ENCODE measurements around the gene GOLGA6L24. TPM values are rescaled to one million over a fixed set of nuclear protein-coding genes. Genes with fewer than 3 reads are reported as not detected.
"Not testable (repeated sequence)": the region's sequence is repeated elsewhere in the genome, so short reads cannot be mapped to it uniquely, and the experiment has no call there.

Gene GOLGA6L24
- total RNA-seq = not detected in 2 replicates

GRCh38 chr15:28357984-28358383, at the start of gene GOLGA6L24:
Gene GOLGA6L24 (minus strand): TSS chr15:28358084. CDS start chr15:28358023, 61 bp downstream.
- not testable (repeated sequence) for H3K36me3 ChIP-seq (ENCODE audit: insufficient read depth, low read length); H3K27ac ChIP-seq (ENCODE audit: low read depth, low read length); DNase-seq (ENCODE audit: insufficient read length, low spot score, missing footprints); H2AFZ ChIP-seq (ENCODE audit: low read length); H3K4me1 ChIP-seq (ENCODE audit: insufficient read depth, low read length); H3K9me3 ChIP-seq (ENCODE audit: low read depth, low read length); H4K20me1 ChIP-seq (ENCODE audit: insufficient read depth, low read length); H3K27me3 ChIP-seq (ENCODE audit: insufficient read depth, low read length); H3K4me3 ChIP-seq (ENCODE audit: insufficient read depth, low read length); H3K4me2 ChIP-seq (ENCODE audit: insufficient read depth, low read length); H3K79me2 ChIP-seq (ENCODE audit: insufficient read depth, low read length)

- H3K4me2 ChIP-seq (ENCODE audit: insufficient read depth, low read length); H3K4me1 ChIP-seq (ENCODE audit: insufficient read depth, low read length); H3K4me3 ChIP-seq (ENCODE audit: insufficient read depth, low read length); H2AFZ ChIP-seq (ENCODE audit: low read length); H3K27me3 ChIP-seq (ENCODE audit: insufficient read depth, low read length); H3K9me3 ChIP-seq (ENCODE audit: low read depth, low read length); H4K20me1 ChIP-seq (ENCODE audit: insufficient read depth, low read length); H3K27ac ChIP-seq (ENCODE audit: low read depth, low read length); H3K79me2 ChIP-seq (ENCODE audit: insufficient read depth, low read length); DNase-seq (ENCODE audit: insufficient read length, low spot score, missing footprints); H3K36me3 ChIP-seq (ENCODE audit: insufficient read depth, low read length): not testable (repeated sequence)
Observed at GRCh38 chr15:28402774-28403435, 45.0 kb upstream of the GOLGA6L24 start.

GRCh38 chr15:28396022-28396421, 38.1 kb upstream of the GOLGA6L24 start:
- not testable (repeated sequence) for H3K27ac ChIP-seq (ENCODE audit: low read depth, low read length); DNase-seq (ENCODE audit: insufficient read length, low spot score, missing footprints); H3K27me3 ChIP-seq (ENCODE audit: insufficient read depth, low read length); H4K20me1 ChIP-seq (ENCODE audit: insufficient read depth, low read length); H3K4me1 ChIP-seq (ENCODE audit: insufficient read depth, low read length); H3K4me3 ChIP-seq (ENCODE audit: insufficient read depth, low read length); H3K36me3 ChIP-seq (ENCODE audit: insufficient read depth, low read length); H3K4me2 ChIP-seq (ENCODE audit: insufficient read depth, low read length); H2AFZ ChIP-seq (ENCODE audit: low read length); H3K79me2 ChIP-seq (ENCODE audit: insufficient read depth, low read length); H3K9me3 ChIP-seq (ENCODE audit: low read depth, low read length)

- not testable (repeated sequence) for H3K4me2 ChIP-seq (ENCODE audit: insufficient read depth, low read length); H4K20me1 ChIP-seq (ENCODE audit: insufficient read depth, low read length); H3K36me3 ChIP-seq (ENCODE audit: insufficient read depth, low read length); H3K4me3 ChIP-seq (ENCODE audit: insufficient read depth, low read length); DNase-seq (ENCODE audit: insufficient read length, low spot score, missing footprints); H3K9me3 ChIP-seq (ENCODE audit: low read depth, low read length); H3K27ac ChIP-seq (ENCODE audit: low read depth, low read length); H3K79me2 ChIP-seq (ENCODE audit: insufficient read depth, low read length); H2AFZ ChIP-seq (ENCODE audit: low read length); H3K27me3 ChIP-seq (ENCODE audit: insufficient read depth, low read length); H3K4me1 ChIP-seq (ENCODE audit: insufficient read depth, low read length)
Observed at GRCh38 chr15:28380053-28380452, 22.2 kb upstream of the GOLGA6L24 start.

- not testable (repeated sequence) for H2AFZ ChIP-seq (ENCODE audit: low read length); H3K4me1 ChIP-seq (ENCODE audit: insufficient read depth, low read length); H3K36me3 ChIP-seq (ENCODE audit: insufficient read depth, low read length); H4K20me1 ChIP-seq (ENCODE audit: insufficient read depth, low read length); H3K9me3 ChIP-seq (ENCODE audit: low read depth, low read length); H3K4me3 ChIP-seq (ENCODE audit: insufficient read depth, low read length); H3K27ac ChIP-seq (ENCODE audit: low read depth, low read length); DNase-seq (ENCODE audit: insufficient read length, low spot score, missing footprints); H3K4me2 ChIP-seq (ENCODE audit: insufficient read depth, low read length); H3K27me3 ChIP-seq (ENCODE audit: insufficient read depth, low read length); H3K79me2 ChIP-seq (ENCODE audit: insufficient read depth, low read length)
Observed at GRCh38 chr15:28378364-28378763, 20.5 kb upstream of the GOLGA6L24 start, which contains the start of gene GOLGA8F. Gene GOLGA8F (plus strand): TSS chr15:28378664. CDS start chr15:28378762, 98 bp downstream.

GRCh38 chr15:28365502-28365901, 7.6 kb upstream of the GOLGA6L24 start:
- H3K4me1 ChIP-seq (ENCODE audit: insufficient read depth, low read length); H3K4me2 ChIP-seq (ENCODE audit: insufficient read depth, low read length); H3K27me3 ChIP-seq (ENCODE audit: insufficient read depth, low read length); H3K27ac ChIP-seq (ENCODE audit: low read depth, low read length); DNase-seq (ENCODE audit: insufficient read length, low spot score, missing footprints); H3K9me3 ChIP-seq (ENCODE audit: low read depth, low read length); H3K36me3 ChIP-seq (ENCODE audit: insufficient read depth, low read length); H2AFZ ChIP-seq (ENCODE audit: low read length); H3K79me2 ChIP-seq (ENCODE audit: insufficient read depth, low read length); H3K4me3 ChIP-seq (ENCODE audit: insufficient read depth, low read length); H4K20me1 ChIP-seq (ENCODE audit: insufficient read depth, low read length): not testable (repeated sequence)

GRCh38 chr15:28322129-28322588, 35.7 kb downstream of the GOLGA6L24 start, which contains the start of gene HERC2:
Gene HERC2 (minus strand): TSS chr15:28322179. CDS start chr15:28321433, 746 bp downstream.
- Histone ChIP-seq H3K4me2 (ENCODE audit: insufficient read depth, low read length) (peak within 1 kb of the TSS; percentile 65), H3K4me3 (ENCODE audit: insufficient read depth, low read length) (peak within 1 kb of the TSS; percentile 61), H3K79me2 (ENCODE audit: insufficient read depth, low read length) (peaks cover 16% of the 10 kb centered on the region)
- not testable (repeated sequence) for DNase-seq (ENCODE audit: insufficient read length, low spot score, missing footprints); H2AFZ ChIP-seq (ENCODE audit: low read length); H3K27me3 ChIP-seq (ENCODE audit: insufficient read depth, low read length); H4K20me1 ChIP-seq (ENCODE audit: insufficient read depth, low read length); H3K4me1 ChIP-seq (ENCODE audit: insufficient read depth, low read length); H3K9me3 ChIP-seq (ENCODE audit: low read depth, low read length); H3K36me3 ChIP-seq (ENCODE audit: insufficient read depth, low read length); H3K27ac ChIP-seq (ENCODE audit: low read depth, low read length)

- peak overlapping the region; percentile 61 for H3K4me3 ChIP-seq (ENCODE audit: insufficient read depth, low read length)
- not testable (repeated sequence) for H3K36me3 ChIP-seq (ENCODE audit: insufficient read depth, low read length); DNase-seq (ENCODE audit: insufficient read length, low spot score, missing footprints); H3K27me3 ChIP-seq (ENCODE audit: insufficient read depth, low read length); H3K4me1 ChIP-seq (ENCODE audit: insufficient read depth, low read length); H3K9me3 ChIP-seq (ENCODE audit: low read depth, low read length); H4K20me1 ChIP-seq (ENCODE audit: insufficient read depth, low read length); H2AFZ ChIP-seq (ENCODE audit: low read length); H3K27ac ChIP-seq (ENCODE audit: low read depth, low read length)
- peaks cover 20% of the 10 kb centered on the region for H3K79me2 ChIP-seq (ENCODE audit: insufficient read depth, low read length)
- H3K4me2 ChIP-seq (ENCODE audit: insufficient read depth, low read length) = peak overlapping the region; percentile 65
Observed at GRCh38 chr15:28321358-28322078, 36.4 kb downstream of the GOLGA6L24 start.

GRCh38 chr15:28319725-28320124, 38.2 kb downstream of the GOLGA6L24 start:
- not testable (repeated sequence) for H2AFZ ChIP-seq (ENCODE audit: low read length); H3K4me3 ChIP-seq (ENCODE audit: insufficient read depth, low read length); H3K27ac ChIP-seq (ENCODE audit: low read depth, low read length); H3K36me3 ChIP-seq (ENCODE audit: insufficient read depth, low read length); DNase-seq (ENCODE audit: insufficient read length, low spot score, missing footprints); H3K4me2 ChIP-seq (ENCODE audit: insufficient read depth, low read length); H3K9me3 ChIP-seq (ENCODE audit: low read depth, low read length); H4K20me1 ChIP-seq (ENCODE audit: insufficient read depth, low read length); H3K27me3 ChIP-seq (ENCODE audit: insufficient read depth, low read length); H3K4me1 ChIP-seq (ENCODE audit: insufficient read depth, low read length)
- peaks cover 27% of the 10 kb centered on the region for H3K79me2 ChIP-seq (ENCODE audit: insufficient read depth, low read length)
